GM12865 (cell line): ENCODE results near the gene KCNAB1.

ENCODE experiments used
- DNase-seq: peaks from one replicate; pipeline ENCODE4 v3.0.0; 2010; ENCODE audit warnings: low read depth
- H3K4me3 ChIP-seq: 2 replicates; pipeline ENCODE4 v1.5.1; 2011; ENCODE audit warnings: mild to moderate bottlenecking, low read depth, low read length, control low read depth
- TF ChIP-seq, protein P1 (sequence below): IDR thresholded peaks from 2 replicates; pipeline ENCODE4 v1.5.1; 2011; ENCODE audit warnings: low read length, control low read depth, low read depth, inconsistent platforms; ENCODE audit not compliant: insufficient read depth; ENCODE audit errors: missing control alignments

The KCNAB1 gene

DNA sequence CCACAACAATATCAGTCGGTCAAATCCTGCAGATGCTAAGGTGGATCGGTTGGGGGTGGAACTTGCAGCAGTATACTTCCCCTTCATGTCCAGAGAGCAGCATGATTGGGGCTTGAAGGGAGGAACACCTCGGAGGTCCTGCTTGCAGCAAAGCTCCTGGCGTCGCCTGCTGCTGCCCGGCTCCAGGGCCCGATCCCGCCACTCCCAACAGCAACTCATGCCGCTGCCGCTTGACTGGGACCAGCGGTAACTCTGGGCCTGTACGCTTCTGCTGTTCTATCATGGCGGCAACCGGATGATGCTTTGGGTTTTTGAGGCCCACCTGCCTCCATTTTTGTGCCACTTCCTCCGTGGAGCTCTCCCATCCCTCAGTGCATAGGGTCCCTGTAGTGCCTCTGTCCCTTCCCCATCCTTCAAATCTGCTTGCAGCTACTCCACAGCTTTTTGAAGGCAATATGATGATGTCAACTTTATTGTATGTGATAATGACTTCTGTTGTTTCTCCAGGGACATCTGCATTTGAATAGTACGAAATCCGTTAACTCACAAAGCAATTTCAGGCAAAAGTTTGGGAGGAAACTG lies 56.3 kb downstream of the KCNAB1 start:
- no peak for DNase-seq
- TF ChIP-seq, protein P1, sequence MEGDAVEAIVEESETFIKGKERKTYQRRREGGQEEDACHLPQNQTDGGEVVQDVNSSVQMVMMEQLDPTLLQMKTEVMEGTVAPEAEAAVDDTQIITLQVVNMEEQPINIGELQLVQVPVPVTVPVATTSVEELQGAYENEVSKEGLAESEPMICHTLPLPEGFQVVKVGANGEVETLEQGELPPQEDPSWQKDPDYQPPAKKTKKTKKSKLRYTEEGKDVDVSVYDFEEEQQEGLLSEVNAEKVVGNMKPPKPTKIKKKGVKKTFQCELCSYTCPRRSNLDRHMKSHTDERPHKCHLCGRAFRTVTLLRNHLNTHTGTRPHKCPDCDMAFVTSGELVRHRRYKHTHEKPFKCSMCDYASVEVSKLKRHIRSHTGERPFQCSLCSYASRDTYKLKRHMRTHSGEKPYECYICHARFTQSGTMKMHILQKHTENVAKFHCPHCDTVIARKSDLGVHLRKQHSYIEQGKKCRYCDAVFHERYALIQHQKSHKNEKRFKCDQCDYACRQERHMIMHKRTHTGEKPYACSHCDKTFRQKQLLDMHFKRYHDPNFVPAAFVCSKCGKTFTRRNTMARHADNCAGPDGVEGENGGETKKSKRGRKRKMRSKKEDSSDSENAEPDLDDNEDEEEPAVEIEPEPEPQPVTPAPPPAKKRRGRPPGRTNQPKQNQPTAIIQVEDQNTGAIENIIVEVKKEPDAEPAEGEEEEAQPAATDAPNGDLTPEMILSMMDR, result no peak
- H3K4me3 ChIP-seq, result no peak overlapping the region

DNA sequence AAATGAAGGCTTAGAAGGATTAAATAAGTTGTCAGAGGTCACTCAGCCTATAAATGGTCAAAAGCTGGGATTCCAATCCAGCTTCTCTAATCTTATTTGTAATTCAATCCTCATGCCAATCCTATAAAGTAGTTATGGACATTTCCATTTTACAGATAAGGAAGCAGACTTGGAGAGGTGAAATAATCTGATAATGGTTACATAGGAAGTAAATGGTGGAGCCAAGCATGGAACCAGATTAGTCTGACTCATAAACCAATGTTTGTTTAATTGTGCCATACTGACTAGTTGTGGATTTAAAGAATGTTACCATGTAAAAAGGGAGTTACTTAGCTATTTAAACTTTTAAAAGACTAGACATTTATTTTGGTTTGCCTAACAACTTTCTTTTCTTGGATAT lies 59.7 kb downstream of the KCNAB1 start:
- TF ChIP-seq, protein P1, result no peak
- H3K4me3 ChIP-seq, result no peak overlapping the region
- DNase-seq, result no peak

DNA sequence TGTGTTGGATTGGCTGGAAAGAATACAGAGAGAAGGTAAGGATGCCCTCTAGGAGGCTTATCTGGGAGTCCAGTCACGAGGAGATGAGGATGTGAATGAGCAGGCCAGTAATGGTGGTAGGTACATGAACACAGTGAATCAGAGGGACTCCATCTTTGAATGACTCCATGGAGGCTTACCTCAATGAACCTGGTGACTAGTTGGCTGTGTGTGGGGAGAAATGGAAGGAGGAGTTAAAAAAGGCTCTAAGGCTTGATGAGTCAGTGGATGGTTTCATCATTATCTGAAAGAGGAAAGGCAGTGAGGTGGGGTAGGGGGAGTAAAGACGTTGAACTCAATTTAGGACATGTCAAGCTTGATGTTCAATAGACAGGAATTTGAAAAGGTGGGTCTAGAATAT lies 61.1 kb downstream of the KCNAB1 start:
- TF ChIP-seq, protein P1, result no peak
- no peak for DNase-seq
- H3K4me3 ChIP-seq, result no peak overlapping the region

DNA sequence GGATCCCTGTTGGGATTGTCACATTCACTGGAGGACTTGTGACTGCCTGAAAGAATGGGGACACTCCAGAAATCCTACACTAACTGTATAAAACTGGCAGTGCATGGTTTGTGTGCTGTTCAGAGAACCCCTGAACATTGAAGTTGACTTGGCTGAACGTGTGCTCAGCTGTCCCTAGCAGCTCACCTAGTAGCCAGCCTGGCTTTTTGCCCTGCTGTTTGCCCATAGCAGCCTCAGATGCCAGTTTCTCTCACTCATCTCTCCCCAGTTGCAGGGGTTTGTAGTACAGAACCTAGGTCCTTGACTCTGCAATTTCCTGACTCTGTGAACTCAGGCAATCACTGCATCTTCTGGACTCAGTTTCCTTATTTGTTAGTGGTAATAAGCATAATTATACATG lies 63.0 kb downstream of the KCNAB1 start:
- H3K4me3 ChIP-seq, result no peak overlapping the region
- TF ChIP-seq, protein P1, result no peak
- DNase-seq, result no peak

DNA sequence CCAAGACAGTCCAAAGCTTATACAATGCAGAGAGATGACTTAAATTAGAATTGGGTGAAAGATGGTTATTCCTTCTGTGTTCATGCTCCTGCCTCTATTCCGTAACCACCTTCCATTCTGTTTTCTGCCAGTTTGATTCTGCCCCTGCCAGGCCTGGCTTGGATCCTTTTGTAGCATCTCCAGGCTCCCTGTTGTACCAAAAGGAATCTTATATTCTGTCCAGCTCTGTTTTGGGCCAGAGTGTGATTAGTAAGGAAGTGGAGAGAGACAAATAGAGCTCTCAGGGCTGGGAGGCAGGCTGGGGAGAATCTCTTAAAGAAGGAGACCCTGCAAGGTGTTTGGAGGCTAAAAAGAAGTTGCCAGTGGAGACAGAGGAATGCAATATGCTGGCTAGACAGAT lies 63.8 kb downstream of the KCNAB1 start:
- TF ChIP-seq, protein P1, result no peak
- DNase-seq, result no peak
- no peak overlapping the region for H3K4me3 ChIP-seq

DNA sequence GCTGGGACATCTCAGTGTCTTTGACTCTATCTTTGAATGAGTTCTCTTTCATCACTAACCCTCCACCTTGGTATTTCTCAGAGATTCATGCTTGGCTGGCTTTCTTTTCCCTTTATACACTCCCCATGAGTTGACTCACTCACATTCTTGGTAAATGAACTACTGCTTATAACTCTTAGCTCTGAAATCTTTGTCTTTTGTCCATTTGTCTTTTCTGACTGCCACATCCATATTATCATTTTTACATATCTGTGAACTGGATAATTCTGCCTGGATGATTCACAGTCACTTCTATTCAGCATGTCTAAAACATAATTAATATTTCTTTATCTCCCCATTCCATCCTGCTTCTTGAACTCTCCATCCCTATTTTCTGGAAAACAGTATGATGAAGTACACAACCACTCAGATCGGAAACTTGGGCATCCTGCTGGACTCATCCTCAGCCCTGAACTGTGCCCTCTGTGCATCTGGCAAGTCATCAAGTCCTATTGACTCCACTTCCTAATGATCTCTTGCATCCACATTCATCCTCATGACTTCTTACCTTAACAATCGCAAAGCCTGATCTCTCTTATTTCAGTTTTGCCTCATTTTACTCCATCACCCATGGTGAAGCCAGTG lies 66.9 kb downstream of the KCNAB1 start:
- no peak overlapping the region for H3K4me3 ChIP-seq
- no peak for DNase-seq
- TF ChIP-seq, protein P1, result no peak

DNA sequence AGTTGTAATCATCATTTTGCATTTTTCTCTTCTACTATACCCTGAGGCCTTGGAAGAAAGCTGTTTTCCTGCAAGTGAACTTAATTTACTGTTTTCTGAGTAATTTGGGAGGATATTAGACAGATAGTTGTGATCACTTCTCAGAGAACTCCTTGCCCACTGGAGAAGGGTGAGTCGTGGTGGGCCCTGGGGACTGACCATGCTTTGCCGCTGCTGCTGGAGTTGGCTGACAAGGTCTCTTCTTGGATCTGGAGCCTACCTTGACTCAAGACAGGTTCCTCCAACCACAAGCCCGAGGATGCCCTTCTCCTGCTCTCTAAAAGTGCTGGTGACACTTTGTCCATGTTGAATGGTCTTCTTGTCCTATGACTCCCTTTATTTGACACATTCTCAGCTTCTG lies 68.4 kb downstream of the KCNAB1 start:
- DNase-seq, result no peak
- TF ChIP-seq, protein P1, result no peak
- H3K4me3 ChIP-seq, result no peak overlapping the region
